Measurements from ENCODE around the gene FLT4. TPM values are rescaled to one million over a fixed set of nuclear protein-coding genes. Genes with fewer than 3 reads are reported as not detected.

The FLT4 gene
- total and polyA plus RNA-seq, 2 donors (not counting 1 experiment from before 2014, with no cell fraction given): 0.01 TPM; not detected in 1

DNA sequence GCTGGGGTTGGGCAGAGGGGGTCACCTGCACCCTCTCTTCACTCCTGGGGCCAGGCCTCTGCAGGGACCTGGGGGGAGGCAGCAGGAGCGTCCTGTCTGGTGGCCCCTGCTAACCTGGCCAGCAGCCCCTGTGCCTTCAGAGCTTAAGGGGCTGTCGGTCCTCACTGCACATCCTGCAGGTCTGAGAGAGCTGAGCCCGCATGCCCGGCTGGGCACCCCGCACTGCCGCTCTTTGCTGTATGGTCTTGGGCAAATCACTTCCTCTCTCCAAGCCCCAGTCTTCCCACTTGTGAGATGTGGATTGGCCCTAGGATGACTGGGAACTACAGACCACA lies 7.9 kb downstream of the FLT4 start:
- Mint-ChIP-seq H3K27ac (no peak overlapping the region), H3K9me3 (ENCODE audit: insufficient read depth) (no peaks in the 10 kb centered on the region), H3K4me3 (no peak overlapping the region), H3K4me1 (no peaks in the 10 kb centered on the region), H3K27me3 (peaks cover 7% of the 10 kb centered on the region)
- H3K4me2 ChIP-seq (replicated peaks; ENCODE audit: low read depth, low read length, poor library complexity, severe bottlenecking): no peak overlapping the region
- ChIA-PET CTCF (no interaction called here), POLR2A (no interaction called here)
- intact Hi-C loops (cut with micrococcal nuclease): no loop called here
- H3K9ac ChIP-seq (ENCODE audit: low read length): no peak overlapping the region
- 76% methylated on average over 3 of the region's 6 CpGs for WGBS (ENCODE audit: insufficient coverage)
- no peak overlapping the region for H3K4me3 ChIP-seq (ENCODE audit: control extremely low read depth in 1 of 5, extremely low read depth in 1 of 5, insufficient read depth in 1 of 5, low read depth in 2 of 5, low read length in 4 of 5)
- H3K9me3 ChIP-seq (ENCODE audit: control extremely low read depth in 1 of 3, control insufficient read depth in 2 of 3, insufficient read depth in 1 of 3, low read length in 2 of 3): no peaks in the 10 kb centered on the region
- no peak overlapping the region for H2AFZ ChIP-seq (ENCODE audit: insufficient read depth, low read depth, low read length, poor library complexity, severe bottlenecking)
- no peaks in the 10 kb centered on the region for H3K36me3 ChIP-seq (replicated peaks in 1 of 2; ENCODE audit: control extremely low read depth in 1 of 2, control insufficient read depth in 1 of 2, extremely low read depth in 1 of 2, insufficient read depth in 2 of 2, low read length in 1 of 2)
- no peak for ATAC-seq (ENCODE audit: low read depth)
- no peak for DNase-seq
- no peaks in the 10 kb centered on the region for H3K27me3 ChIP-seq (replicated peaks in 1 of 4; ENCODE audit: control extremely low read depth in 1 of 4, control insufficient read depth in 3 of 4, insufficient read depth in 4 of 4, low read length in 3 of 4)
- TF ChIP-seq, protein P1, sequence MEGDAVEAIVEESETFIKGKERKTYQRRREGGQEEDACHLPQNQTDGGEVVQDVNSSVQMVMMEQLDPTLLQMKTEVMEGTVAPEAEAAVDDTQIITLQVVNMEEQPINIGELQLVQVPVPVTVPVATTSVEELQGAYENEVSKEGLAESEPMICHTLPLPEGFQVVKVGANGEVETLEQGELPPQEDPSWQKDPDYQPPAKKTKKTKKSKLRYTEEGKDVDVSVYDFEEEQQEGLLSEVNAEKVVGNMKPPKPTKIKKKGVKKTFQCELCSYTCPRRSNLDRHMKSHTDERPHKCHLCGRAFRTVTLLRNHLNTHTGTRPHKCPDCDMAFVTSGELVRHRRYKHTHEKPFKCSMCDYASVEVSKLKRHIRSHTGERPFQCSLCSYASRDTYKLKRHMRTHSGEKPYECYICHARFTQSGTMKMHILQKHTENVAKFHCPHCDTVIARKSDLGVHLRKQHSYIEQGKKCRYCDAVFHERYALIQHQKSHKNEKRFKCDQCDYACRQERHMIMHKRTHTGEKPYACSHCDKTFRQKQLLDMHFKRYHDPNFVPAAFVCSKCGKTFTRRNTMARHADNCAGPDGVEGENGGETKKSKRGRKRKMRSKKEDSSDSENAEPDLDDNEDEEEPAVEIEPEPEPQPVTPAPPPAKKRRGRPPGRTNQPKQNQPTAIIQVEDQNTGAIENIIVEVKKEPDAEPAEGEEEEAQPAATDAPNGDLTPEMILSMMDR (IDR thresholded peaks at IDR 0.05): no peak
- TF ChIP-seq EZH2 (IDR thresholded peaks at IDR 0.05; ENCODE audit: borderline replicate concordance, insufficient read depth, low read depth, low read length, poor library complexity, severe bottlenecking): no peak
- H3K4me1 ChIP-seq (ENCODE audit: control insufficient read depth in 2 of 2, insufficient read depth in 2 of 2, low read length in 2 of 2): no peaks in the 10 kb centered on the region
- no peaks in the 10 kb centered on the region for H4K20me1 ChIP-seq (ENCODE audit: control insufficient read depth, insufficient read depth, low read length, poor library complexity, severe bottlenecking)
- H3K79me2 ChIP-seq (ENCODE audit: control insufficient read depth, insufficient read depth, low read length): no peaks in the 10 kb centered on the region
- no peak overlapping the region for H3K27ac ChIP-seq (ENCODE audit: low read length in 2 of 2)

GRCh38 chr5:180640861-180641565 lies 8.4 kb downstream of the FLT4 start:
- Histone ChIP-seq H3K9me3 (ENCODE audit: control extremely low read depth in 1 of 3, control insufficient read depth in 2 of 3, insufficient read depth in 1 of 3, low read length in 2 of 3) (no peaks in the 10 kb centered on the region), H3K4me3 (ENCODE audit: control extremely low read depth in 1 of 5, extremely low read depth in 1 of 5, insufficient read depth in 1 of 5, low read depth in 2 of 5, low read length in 4 of 5) (no peak overlapping the region), H4K20me1 (ENCODE audit: control insufficient read depth, insufficient read depth, low read length, poor library complexity, severe bottlenecking) (no peaks in the 10 kb centered on the region), H3K4me1 (ENCODE audit: control insufficient read depth in 2 of 2, insufficient read depth in 2 of 2, low read length in 2 of 2) (no peaks in the 10 kb centered on the region), H3K9ac (ENCODE audit: low read length) (no peak overlapping the region), H3K4me2 (replicated peaks; ENCODE audit: low read depth, low read length, poor library complexity, severe bottlenecking) (no peak overlapping the region), H3K27me3 (replicated peaks in 1 of 4; ENCODE audit: control extremely low read depth in 1 of 4, control insufficient read depth in 3 of 4, insufficient read depth in 4 of 4, low read length in 3 of 4) (no peaks in the 10 kb centered on the region), H2AFZ (ENCODE audit: insufficient read depth, low read depth, low read length, poor library complexity, severe bottlenecking) (no peak overlapping the region), H3K36me3 (replicated peaks in 1 of 2; ENCODE audit: control extremely low read depth in 1 of 2, control insufficient read depth in 1 of 2, extremely low read depth in 1 of 2, insufficient read depth in 2 of 2, low read length in 1 of 2) (no peaks in the 10 kb centered on the region), H3K27ac (ENCODE audit: low read length in 2 of 2) (no peak overlapping the region), H3K79me2 (ENCODE audit: control insufficient read depth, insufficient read depth, low read length) (no peaks in the 10 kb centered on the region)
- POLR2A ChIA-PET: no interaction called here
- H3K27ac Mint-ChIP-seq: no peak overlapping the region
- H3K4me3 Mint-ChIP-seq: no peak overlapping the region
- H3K27me3 Mint-ChIP-seq: peaks cover 2% of the 10 kb centered on the region
- intact Hi-C loops (cut with micrococcal nuclease): no loop called here
- 93% methylated on average over 17 of the region's 19 CpGs for WGBS (ENCODE audit: insufficient coverage)
- H3K4me1 Mint-ChIP-seq: no peaks in the 10 kb centered on the region
- CTCF ChIA-PET: no interaction called here
- TF ChIP-seq, protein P1 (IDR thresholded peaks at IDR 0.05): no peak
- TF ChIP-seq EZH2 (IDR thresholded peaks at IDR 0.05; ENCODE audit: borderline replicate concordance, insufficient read depth, low read depth, low read length, poor library complexity, severe bottlenecking): no peak
- no peak for ATAC-seq (ENCODE audit: low read depth)
- H3K9me3 Mint-ChIP-seq (ENCODE audit: insufficient read depth): no peaks in the 10 kb centered on the region
- no peak for DNase-seq
